ENCODE results near the gene CTBP1. TPM values are rescaled to one million over a fixed set of nuclear protein-coding genes. Genes with fewer than 3 reads are reported as not detected.

Gene CTBP1
- polyA plus RNA-seq, 1 donor from 2014 or later: 325 TPM

GRCh38 chr4:1288786-1289185 is 39.9 kb upstream of the CTBP1 start:
- Histone ChIP-seq H4K20me1 (ENCODE audit: insufficient read depth) (no peaks in the 10 kb centered on the region), H3K4me3 (ENCODE audit: low read length) (peak overlapping the region; percentile 96), H3K79me2 (replicated peaks; ENCODE audit: insufficient read depth, low read length) (peaks cover 40% of the 10 kb centered on the region), H3K36me3 (ENCODE audit: insufficient read depth, low read length) (no peaks in the 10 kb centered on the region), H3K9ac (ENCODE audit: low read length) (peak overlapping the region; percentile 74), H3K9me3 (ENCODE audit: low read length) (no peaks in the 10 kb centered on the region), H3F3A (ENCODE audit: insufficient read depth, low read length, poor library complexity, severe bottlenecking) (no peaks in the 10 kb centered on the region), H3K27ac (ENCODE audit: low read length) (peak overlapping the region; percentile 59), H2AFZ (ENCODE audit: low read depth, low read length) (no peak overlapping the region), H3K4me2 (ENCODE audit: low read length) (peak overlapping the region; percentile 68), H3K27me3 (ENCODE audit: insufficient read depth, low read depth, low read length) (no peaks in the 10 kb centered on the region), H3K9me2 (ENCODE audit: insufficient read depth, low read length) (no peaks in the 10 kb centered on the region)
- TF ChIP-seq POLR2AphosphoS5 (IDR thresholded peaks at IDR 0.05) (no peak), EZH2 (IDR thresholded peaks at IDR 0.05; ENCODE audit: borderline replicate concordance, insufficient read depth, low read length, poor library complexity, severe bottlenecking) (no peak), RAD21 (conservative IDR thresholded peaks at IDR 0.05) (no peak), TAF1 (IDR thresholded peaks at IDR 0.05; ENCODE audit: low read depth) (no peak), REST (IDR thresholded peaks at IDR 0.05; ENCODE audit: borderline replicate concordance) (no peak), MXI1 (conservative IDR thresholded peaks at IDR 0.05; ENCODE audit: poor library complexity, severe bottlenecking) (no peak), EP300 (conservative IDR thresholded peaks at IDR 0.05; ENCODE audit: poor library complexity, severe bottlenecking) (no peak)

- Histone ChIP-seq H2AFZ (ENCODE audit: low read depth, low read length) (no peak overlapping the region), H3K27ac (ENCODE audit: low read length) (no peak overlapping the region), H3F3A (ENCODE audit: insufficient read depth, low read length, poor library complexity, severe bottlenecking) (no peaks in the 10 kb centered on the region), H3K9ac (ENCODE audit: low read length) (no peak overlapping the region), H3K36me3 (ENCODE audit: insufficient read depth, low read length) (no peaks in the 10 kb centered on the region), H3K79me2 (replicated peaks; ENCODE audit: insufficient read depth, low read length) (peaks cover 13% of the 10 kb centered on the region), H3K27me3 (ENCODE audit: insufficient read depth, low read depth, low read length) (no peaks in the 10 kb centered on the region), H3K9me3 (ENCODE audit: low read length) (no peaks in the 10 kb centered on the region), H3K4me2 (ENCODE audit: low read length) (no peak overlapping the region), H3K4me3 (ENCODE audit: low read length) (no peak overlapping the region), H3K9me2 (ENCODE audit: insufficient read depth, low read length) (no peaks in the 10 kb centered on the region), H4K20me1 (ENCODE audit: insufficient read depth) (no peaks in the 10 kb centered on the region)
- TF ChIP-seq SMC3 (conservative IDR thresholded peaks at IDR 0.05; ENCODE audit: poor library complexity): peak; percentile 78
- peak; percentile 75 for TF ChIP-seq CTCF (IDR thresholded peaks at IDR 0.05; ENCODE audit: poor library complexity, severe bottlenecking)
- no peak for TF ChIP-seq EP300 (conservative IDR thresholded peaks at IDR 0.05; ENCODE audit: poor library complexity, severe bottlenecking)
- peak; percentile 77 for TF ChIP-seq RAD21 (conservative IDR thresholded peaks at IDR 0.05)
- TF ChIP-seq POLR2AphosphoS5 (IDR thresholded peaks at IDR 0.05): no peak
Observed at GRCh38 chr4:1285790-1286553, 37.0 kb upstream of the CTBP1 start.
